H9 (cell line): ENCODE results near the gene CAMK2B. TPM values are rescaled to one million over a fixed set of nuclear protein-coding genes. Genes with fewer than 3 reads are reported as not detected.

Experiments
- DNase-seq: peaks from one replicate; pipeline ENCODE4 v3.0.0-alpha.2; 2017
- H2AFZ ChIP-seq: one replicate; pipeline ENCODE4 v1.6.1; 2013; ENCODE audit warnings: mild to moderate bottlenecking, low read length, control low read depth, moderate library complexity
- H2AK5ac ChIP-seq: 2 replicates; pipeline ENCODE4 v1.6.1; 2013; ENCODE audit warnings: low read length, control low read depth, mixed read lengths; ENCODE audit not compliant: insufficient read length
- H2BK120ac ChIP-seq: one replicate; pipeline ENCODE4 v1.6.1; 2013; ENCODE audit warnings: low read depth, mild to moderate bottlenecking, low read length, control low read depth, inconsistent platforms; ENCODE audit not compliant: poor library complexity, severe bottlenecking
- H2BK12ac ChIP-seq: 2 replicates; pipeline ENCODE4 v1.6.1; 2013; ENCODE audit warnings: low read length, control low read depth, mixed read lengths, low read depth; ENCODE audit not compliant: insufficient read length
- H2BK15ac ChIP-seq: 2 replicates; pipeline ENCODE4 v1.6.1; 2013; ENCODE audit warnings: low read depth, low read length, control low read depth
- H2BK20ac ChIP-seq: one replicate; pipeline ENCODE4 v1.6.1; 2013; ENCODE audit warnings: low read depth, mild to moderate bottlenecking, low read length, control low read depth, inconsistent platforms; ENCODE audit not compliant: poor library complexity, severe bottlenecking
- H2BK5ac ChIP-seq: 2 replicates; pipeline ENCODE4 v1.6.1; 2013; ENCODE audit warnings: low read length, control low read depth, mixed read lengths; ENCODE audit not compliant: insufficient read length
- H3K14ac ChIP-seq: 2 replicates; pipeline ENCODE4 v1.6.1; 2013; ENCODE audit warnings: low read length, control low read depth; ENCODE audit not compliant: insufficient read depth
- H3K18ac ChIP-seq: 2 replicates; pipeline ENCODE4 v1.6.1; 2013; ENCODE audit warnings: low read depth, mild to moderate bottlenecking, mixed read lengths, low read length, control low read depth; ENCODE audit not compliant: insufficient read length
- H3K23ac ChIP-seq: 2 replicates; pipeline ENCODE4 v1.6.1; 2013; ENCODE audit warnings: low read length, control low read depth, mixed read lengths, low read depth; ENCODE audit not compliant: insufficient read length
- H3K23me2 ChIP-seq: 2 replicates; pipeline ENCODE4 v1.6.1; 2013; ENCODE audit warnings: low read depth, mild to moderate bottlenecking, mixed read lengths, low read length, control low read depth; ENCODE audit not compliant: insufficient read length, poor library complexity, severe bottlenecking
- H3K27ac ChIP-seq: 2 replicates; pipeline ENCODE4 v1.5.1; 2013; ENCODE audit warnings: low read length, control low read depth, mixed read lengths, low read depth; ENCODE audit not compliant: insufficient read length
- H3K27me3 ChIP-seq: 2 replicates; pipeline ENCODE4 v1.6.1; 2013; ENCODE audit warnings: low read length, control low read depth, inconsistent platforms; ENCODE audit not compliant: insufficient read depth
- H3K4ac ChIP-seq: 2 replicates; pipeline ENCODE4 v1.6.1; 2013; ENCODE audit warnings: low read depth, mild to moderate bottlenecking, control low read depth, inconsistent platforms, low read length, moderate library complexity
- H3K4me1 ChIP-seq: 2 replicates; pipeline ENCODE4 v1.6.1; 2013; ENCODE audit warnings: low read length, control low read depth, inconsistent platforms; ENCODE audit not compliant: insufficient read depth
- H3K4me2 ChIP-seq: 2 replicates; pipeline ENCODE4 v1.6.1; 2013; ENCODE audit warnings: low read length, control low read depth, mixed read lengths; ENCODE audit not compliant: insufficient read length, insufficient read depth
- H3K56ac ChIP-seq: 2 replicates; pipeline ENCODE4 v1.6.1; 2013; ENCODE audit warnings: low read depth, mild to moderate bottlenecking, mixed read lengths, low read length, control low read depth; ENCODE audit not compliant: insufficient read length
- H3K79me1 ChIP-seq: 2 replicates; pipeline ENCODE4 v1.6.1; 2013; ENCODE audit warnings: low read depth, mild to moderate bottlenecking, moderate library complexity, low read length, control low read depth, inconsistent platforms; ENCODE audit not compliant: insufficient read depth, poor library complexity, severe bottlenecking
- H3K79me2 ChIP-seq: 2 replicates; pipeline ENCODE4 v1.6.1; 2013; ENCODE audit warnings: low read length, control low read depth, inconsistent platforms; ENCODE audit not compliant: insufficient read depth
- H3K9ac ChIP-seq: 2 replicates; pipeline ENCODE4 v1.6.1; 2013; ENCODE audit warnings: low read length, control low read depth, mixed read lengths; ENCODE audit not compliant: insufficient read length; ENCODE audit errors: extremely low read depth
- H3K9me3 ChIP-seq: one replicate; pipeline ENCODE4 v1.6.1; 2013; ENCODE audit warnings: low read depth, low read length, inconsistent platforms; ENCODE audit not compliant: control insufficient read depth
- H3T11ph ChIP-seq: one replicate; pipeline ENCODE4 v1.6.1; 2013; ENCODE audit warnings: mild to moderate bottlenecking, low read length, control low read depth, inconsistent platforms
- H4K20me1 ChIP-seq: one replicate; pipeline ENCODE4 v1.6.1; 2013; ENCODE audit not compliant: control insufficient read depth, insufficient read length, insufficient read depth
- H4K5ac ChIP-seq: 2 replicates; pipeline ENCODE4 v1.6.1; 2013; ENCODE audit warnings: low read depth, mild to moderate bottlenecking, mixed read lengths, low read length, control low read depth; ENCODE audit not compliant: insufficient read length
- H4K8ac ChIP-seq: replicated peaks from 2 replicates; pipeline ENCODE4 v1.6.1; 2013; ENCODE audit warnings: low read length, control low read depth, mixed read lengths, low read depth; ENCODE audit not compliant: insufficient read length
- H4K91ac ChIP-seq: 2 replicates; pipeline ENCODE4 v1.6.1; 2013; ENCODE audit warnings: low read depth, mild to moderate bottlenecking, moderate library complexity, mixed read lengths, low read length, control low read depth; ENCODE audit not compliant: insufficient read length
- H3K27ac Mint-ChIP-seq, 3 experiments: 2 replicates in 2 of 3; 3 replicates in 1 of 3; pipeline ENCODE4 v1.8.0; 2020 to 2021; ENCODE audit warnings: mixed read lengths in 3 of 3, mild to moderate bottlenecking in 1 of 3, moderate library complexity in 1 of 3
- H3K27me3 Mint-ChIP-seq: 2 replicates; pipeline ENCODE4 v1.8.0; 2021; ENCODE audit warnings: low read depth, mild to moderate bottlenecking, moderate library complexity, mixed read lengths
- H3K36me3 Mint-ChIP-seq, 3 experiments: 2 replicates in 2 of 3; 3 replicates in 1 of 3; pipeline ENCODE4 v1.8.0; 2020 to 2021; ENCODE audit warnings: low read depth in 3 of 3, mixed read lengths in 3 of 3; ENCODE audit not compliant: insufficient read depth in 1 of 3
- H3K4me1 Mint-ChIP-seq, 2 experiments: 2 replicates each; pipeline ENCODE4 v1.8.0; 2020; ENCODE audit warnings: mixed read lengths in 2 of 2
- H3K4me3 Mint-ChIP-seq, 2 experiments: 2 replicates in 1 of 2; 3 replicates in 1 of 2; pipeline ENCODE4 v1.8.0; 2020 to 2021; ENCODE audit warnings: mild to moderate bottlenecking in 2 of 2, mixed read lengths in 2 of 2, moderate library complexity in 1 of 2
- H3K9me3 Mint-ChIP-seq, 2 experiments: 2 replicates in 1 of 2; 3 replicates in 1 of 2; pipeline ENCODE4 v1.8.0; 2020; ENCODE audit warnings: mild to moderate bottlenecking in 2 of 2, mixed read lengths in 2 of 2, moderate library complexity in 1 of 2
- CTCF ChIP-seq: fragments of 200-600 bp; sonication (generic); conservative IDR thresholded peaks from 3 replicates; pipeline ENCODE4 v1.8.0; 2021; ENCODE audit warnings: antibody characterized with exemption, mild to moderate bottlenecking
- WGBS: extraction: QIAGEN DNeasy Blood & Tissue Kit; methylation state at CpG from one replicate; pipeline ENCODE4 v1.1.7; 2013; ENCODE audit warnings: missing lambda C conversion rate, low lambda C conversion rate, mixed read lengths; ENCODE audit not compliant: insufficient read length; ENCODE audit errors: extremely low coverage; 5-methylcytosine and 5-hydroxymethylcytosine counted together
- total RNA-seq: library from RNA; stranded (reverse); gene quantifications from 2 replicates; pipeline ENCODE4 v1.2.1, GENCODE V29; 2021

The CAMK2B gene
- total RNA-seq, 1 experiment from 2014 or later = 0.17 TPM

GRCh38 chr7:44256459-44256858 lies 68.9 kb downstream of the CAMK2B start:
- no peak overlapping the region for H2BK15ac ChIP-seq
- H3K4me2 ChIP-seq = no peak overlapping the region
- no peak overlapping the region for H3T11ph ChIP-seq
- H3K9me3 Mint-ChIP-seq = peaks cover 4 to 8% of the 10 kb centered on the region in 2 experiments; a peak in 4 of 5 replicates
- no peak overlapping the region for H3K18ac ChIP-seq
- no peaks in the 10 kb centered on the region for H3K79me2 ChIP-seq
- no peak overlapping the region for H2BK120ac ChIP-seq
- no peak overlapping the region for H3K4me3 Mint-ChIP-seq
- no peaks in the 10 kb centered on the region; the same call in 1 of the 2 replicates for H3K27me3 Mint-ChIP-seq
- H4K91ac ChIP-seq = no peak overlapping the region
- no peak for DNase-seq
- no peak overlapping the region for H2BK12ac ChIP-seq
- H3K9ac ChIP-seq = no peak overlapping the region
- no peaks in the 10 kb centered on the region for H3K79me1 ChIP-seq
- no peaks in the 10 kb centered on the region for H3K4me1 Mint-ChIP-seq
- H2AK5ac ChIP-seq = no peak overlapping the region
- no peak overlapping the region for H3K27ac Mint-ChIP-seq
- no peak overlapping the region for H3K23ac ChIP-seq
- no peak overlapping the region for H3K27ac ChIP-seq
- no peak overlapping the region for H3K14ac ChIP-seq
- no peaks in the 10 kb centered on the region for H3K36me3 Mint-ChIP-seq
- TF ChIP-seq CTCF = no peak
- no peaks in the 10 kb centered on the region for H3K23me2 ChIP-seq
- no peaks in the 10 kb centered on the region for H3K4me1 ChIP-seq
- H2BK20ac ChIP-seq = no peak overlapping the region
- no peak overlapping the region for H2AFZ ChIP-seq
- no peak overlapping the region for H4K5ac ChIP-seq
- no peaks in the 10 kb centered on the region for H4K20me1 ChIP-seq
- H3K27me3 ChIP-seq = no peaks in the 10 kb centered on the region
- H3K56ac ChIP-seq = no peak overlapping the region
- H2BK5ac ChIP-seq = no peak overlapping the region
- no CpG with 5 or more reads among the region's 5 CpGs for WGBS
- H4K8ac ChIP-seq = no peak overlapping the region
- no peak overlapping the region for H3K4ac ChIP-seq
- no peaks in the 10 kb centered on the region for H3K9me3 ChIP-seq
